NB4 (cell line): Measurements from ENCODE around the gene GFOD1.

Source experiments
- DNase-seq: peaks from one replicate; pipeline ENCODE4 v3.0.0; 2010; ENCODE audit warnings: low read depth
- H3K4me3 ChIP-seq: one replicate; pipeline ENCODE4 v1.5.1; 2011; ENCODE audit warnings: mild to moderate bottlenecking, low read depth, low read length, moderate library complexity
- CTCF ChIP-seq: IDR thresholded peaks from one replicate; pipeline ENCODE4 v1.5.1; 2012; ENCODE audit warnings: low read depth, low read length
- MAX ChIP-seq: IDR thresholded peaks from 2 replicates; pipeline ENCODE4 v1.6.1; 2011; ENCODE audit warnings: low read depth, low read length
- MYC ChIP-seq: IDR thresholded peaks from 2 replicates; pipeline ENCODE4 v1.6.1; 2011; ENCODE audit warnings: low read depth, low read length
- POLR2A ChIP-seq: IDR thresholded peaks from 2 replicates; pipeline ENCODE4 v1.6.1; 2011; ENCODE audit warnings: mild to moderate bottlenecking; ENCODE audit not compliant: insufficient read length; ENCODE audit errors: extremely low read depth

The GFOD1 gene

GRCh38 chr6:13453771-13454251, 33.6 kb downstream of the GFOD1 start:
- H3K4me3 ChIP-seq, result no peak overlapping the region
- no peak for TF ChIP-seq MAX
- no peak for TF ChIP-seq MYC
- no peak for TF ChIP-seq POLR2A
- no peak for TF ChIP-seq CTCF
- no peak for DNase-seq

- H3K4me3 ChIP-seq, result no peak overlapping the region
- no peak for TF ChIP-seq MYC
- no peak for TF ChIP-seq POLR2A
- no peak for DNase-seq
Measured at GRCh38 chr6:13453153-13453552, 34.2 kb downstream of the GFOD1 start.

GRCh38 chr6:13452346-13453117, 34.9 kb downstream of the GFOD1 start:
- H3K4me3 ChIP-seq, result no peak overlapping the region
- TF ChIP-seq POLR2A, result no peak
- TF ChIP-seq CTCF, result no peak
- no peak for TF ChIP-seq MYC
- TF ChIP-seq MAX, result no peak
- DNase-seq, result no peak

GRCh38 chr6:13451181-13451895, 36.1 kb downstream of the GFOD1 start:
- no peak for DNase-seq
- H3K4me3 ChIP-seq, result no peak overlapping the region
- TF ChIP-seq POLR2A, result no peak
- no peak for TF ChIP-seq MAX
- no peak for TF ChIP-seq MYC
- no peak for TF ChIP-seq CTCF

GRCh38 chr6:13450628-13451027, 36.8 kb downstream of the GFOD1 start:
- no peak for DNase-seq
- no peak overlapping the region for H3K4me3 ChIP-seq
- no peak for TF ChIP-seq MYC
- no peak for TF ChIP-seq POLR2A
- no peak for TF ChIP-seq MAX
- no peak for TF ChIP-seq CTCF

- peak overlapping the region; percentile 4 for H3K4me3 ChIP-seq
- peak; percentile 91 for DNase-seq
- TF ChIP-seq POLR2A (no peak), MYC (0 out of 2 replicates have a peak, but pooled peaks have one; percentile 7), CTCF (no peak)
Measured at GRCh38 chr6:13447949-13448724, 39.3 kb downstream of the GFOD1 start.
